ENCODE data around the gene PGAM2. TPM values are rescaled to one million over a fixed set of nuclear protein-coding genes. Genes with fewer than 3 reads are reported as not detected.

Gene PGAM2
- total RNA-seq, 1 donor from 2014 or later = not detected

DNA sequence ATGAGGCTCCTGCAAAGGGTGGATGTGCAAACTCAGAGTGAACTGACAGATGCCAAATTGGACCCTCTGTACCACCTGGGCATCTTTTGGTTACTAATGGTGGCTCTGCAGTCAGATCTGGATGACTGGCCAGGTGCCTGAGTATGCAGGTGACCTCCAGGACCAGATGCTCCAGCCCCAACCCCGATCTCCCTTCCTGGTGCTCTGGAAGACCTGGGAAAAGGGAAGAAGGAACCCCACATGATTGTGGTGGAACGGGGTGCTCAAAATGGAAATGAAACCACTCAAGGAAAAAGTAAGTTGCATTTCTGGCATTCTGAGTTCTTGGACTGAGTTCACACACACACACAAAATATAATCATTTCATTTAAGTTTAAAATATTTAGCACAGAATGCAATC is 29.0 kb upstream of the PGAM2 start:
- Histone ChIP-seq H3K4me1 (peaks cover 9 to 32% of the 10 kb centered on the region in 2 donors), H3K36me3 (no peaks in the 10 kb centered on the region), H3K9me3 (no peaks in the 10 kb centered on the region), H3K27ac (peak overlapping the region; percentile 63 to 100), H3K27me3 (no peaks in the 10 kb centered on the region), H3K4me3 (no peak overlapping the region)
- intact Hi-C loops (cut with DNase I) = no loop called here
- no peak for DNase-seq (ENCODE audit: low spot score in 2 of 2)
- TF ChIP-seq, protein P1, sequence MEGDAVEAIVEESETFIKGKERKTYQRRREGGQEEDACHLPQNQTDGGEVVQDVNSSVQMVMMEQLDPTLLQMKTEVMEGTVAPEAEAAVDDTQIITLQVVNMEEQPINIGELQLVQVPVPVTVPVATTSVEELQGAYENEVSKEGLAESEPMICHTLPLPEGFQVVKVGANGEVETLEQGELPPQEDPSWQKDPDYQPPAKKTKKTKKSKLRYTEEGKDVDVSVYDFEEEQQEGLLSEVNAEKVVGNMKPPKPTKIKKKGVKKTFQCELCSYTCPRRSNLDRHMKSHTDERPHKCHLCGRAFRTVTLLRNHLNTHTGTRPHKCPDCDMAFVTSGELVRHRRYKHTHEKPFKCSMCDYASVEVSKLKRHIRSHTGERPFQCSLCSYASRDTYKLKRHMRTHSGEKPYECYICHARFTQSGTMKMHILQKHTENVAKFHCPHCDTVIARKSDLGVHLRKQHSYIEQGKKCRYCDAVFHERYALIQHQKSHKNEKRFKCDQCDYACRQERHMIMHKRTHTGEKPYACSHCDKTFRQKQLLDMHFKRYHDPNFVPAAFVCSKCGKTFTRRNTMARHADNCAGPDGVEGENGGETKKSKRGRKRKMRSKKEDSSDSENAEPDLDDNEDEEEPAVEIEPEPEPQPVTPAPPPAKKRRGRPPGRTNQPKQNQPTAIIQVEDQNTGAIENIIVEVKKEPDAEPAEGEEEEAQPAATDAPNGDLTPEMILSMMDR (IDR thresholded peaks at IDR 0.05) = no peak

DNA sequence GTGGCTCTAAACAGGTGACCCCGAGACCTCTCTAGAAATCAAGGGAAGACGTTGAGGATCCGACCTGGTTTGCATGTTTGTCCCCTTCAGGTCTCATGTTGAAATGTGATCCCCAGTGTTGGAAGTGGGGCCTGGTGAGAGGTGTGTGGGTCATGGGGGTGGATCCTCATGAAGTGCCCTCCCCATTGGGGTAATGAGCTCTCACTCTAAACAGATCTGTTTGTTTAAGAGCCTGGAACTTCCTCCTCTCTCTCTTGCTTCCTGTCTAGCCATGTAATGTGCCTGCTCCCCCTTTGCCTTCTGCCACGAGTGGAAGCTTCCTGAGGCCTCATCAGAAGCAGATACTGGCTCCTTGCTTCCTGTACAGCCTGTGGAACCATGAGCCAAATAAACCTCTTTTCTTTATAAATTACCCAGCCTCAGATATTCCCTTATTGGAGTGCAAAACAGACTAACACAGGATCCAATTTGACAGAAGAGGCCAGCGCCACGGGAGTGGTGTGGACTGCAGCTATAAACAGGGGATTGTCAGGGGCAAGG is 27.8 kb upstream of the PGAM2 start:
- TF ChIP-seq, protein P1 (IDR thresholded peaks at IDR 0.05) = no peak
- no peaks in the 10 kb centered on the region for H3K9me3 ChIP-seq
- H3K36me3 ChIP-seq = no peaks in the 10 kb centered on the region
- no peaks in the 10 kb centered on the region for H3K27me3 ChIP-seq
- peaks cover 18 to 39% of the 10 kb centered on the region in 2 donors for H3K4me1 ChIP-seq
- no peak overlapping the region for H3K4me3 ChIP-seq
- peak overlapping the region; percentile 91 to 100 for H3K27ac ChIP-seq
- DNase-seq (ENCODE audit: low spot score in 2 of 2) = no peak
- intact Hi-C loops (cut with DNase I) = no loop called here

DNA sequence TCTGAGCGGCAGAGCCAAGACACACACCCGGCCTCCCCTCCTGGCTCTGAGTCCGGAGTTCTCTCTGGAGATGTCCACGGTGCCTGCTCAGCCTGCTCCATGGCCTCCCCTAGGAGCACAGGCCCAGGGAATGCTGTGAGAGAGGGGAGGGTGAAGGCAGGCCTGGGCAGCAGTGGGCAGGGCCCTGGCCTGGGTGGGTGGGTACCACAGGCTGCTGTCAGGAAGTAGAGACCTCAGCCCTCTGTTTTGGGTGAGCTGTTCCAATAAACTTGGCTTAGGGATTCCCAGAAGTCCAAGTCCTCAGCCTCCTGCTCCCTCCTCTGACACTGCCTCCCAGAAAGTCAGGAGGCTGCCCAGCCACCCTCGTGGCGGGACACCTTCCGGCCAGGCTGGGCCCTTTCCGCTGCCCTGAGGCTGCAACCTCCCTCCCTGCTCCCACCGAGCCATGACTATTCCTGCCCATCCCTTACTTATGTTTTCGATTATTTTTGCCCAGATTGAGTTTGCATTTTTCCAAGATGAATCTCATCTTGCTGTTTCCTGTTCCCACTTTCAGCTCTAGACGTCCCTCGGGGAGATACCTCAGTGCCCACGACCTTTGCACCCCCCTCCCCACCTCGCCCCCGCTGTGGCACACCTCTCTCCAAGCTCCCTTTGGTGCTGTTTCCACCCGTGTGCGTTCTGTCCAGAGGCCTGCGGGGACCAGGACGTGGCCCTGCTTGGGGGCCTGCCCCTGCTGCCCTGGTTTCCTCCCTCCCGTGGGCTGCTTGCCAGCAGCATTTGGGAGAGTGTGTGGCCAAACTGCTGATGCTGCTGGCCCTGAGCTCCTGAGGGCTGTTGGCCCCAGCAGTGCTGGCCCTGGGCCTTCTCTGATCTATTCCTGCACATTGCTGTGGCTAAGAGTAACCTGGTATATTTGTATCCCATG is 22.8 kb upstream of the PGAM2 start:
- no peaks in the 10 kb centered on the region for H3K27me3 ChIP-seq
- H3K9me3 ChIP-seq = no peaks in the 10 kb centered on the region
- H3K4me1 ChIP-seq = peaks cover 34 to 73% of the 10 kb centered on the region in 2 donors
- DNase-seq (ENCODE audit: low spot score in 2 of 2) = peak; percentile 67 to 94
- H3K4me3 ChIP-seq = peak overlapping the region in 1 of 2 donors; percentile 9
- peak overlapping the region; percentile 91 to 100 for H3K27ac ChIP-seq
- intact Hi-C loops (cut with DNase I) = loop anchor here (1.0 kb wide), 1 partner anchor 14 kb away; no protein-coding TSS in a partner anchor
- no peaks in the 10 kb centered on the region for H3K36me3 ChIP-seq
- TF ChIP-seq, protein P1 (IDR thresholded peaks at IDR 0.05) = no peak

DNA sequence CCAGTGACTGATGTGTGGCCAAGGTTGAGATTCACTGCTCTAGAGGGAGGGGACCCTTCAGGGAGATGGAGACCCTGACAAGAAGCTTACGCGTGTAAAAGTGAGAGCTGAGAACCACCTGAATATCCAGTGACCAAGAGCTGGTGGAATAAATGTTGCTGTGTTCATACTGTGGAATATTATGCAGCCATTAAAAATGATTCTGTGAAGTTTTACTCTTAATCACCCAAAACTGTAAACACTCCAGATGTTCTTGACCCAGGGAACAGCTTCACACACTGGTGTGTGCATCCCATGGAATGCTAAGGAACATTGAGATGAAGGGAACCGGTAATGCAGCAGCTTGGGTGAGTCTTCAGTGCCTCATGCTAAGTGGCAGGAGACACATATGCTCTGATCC is 21.3 kb upstream of the PGAM2 start:
- H3K27ac ChIP-seq = peak overlapping the region; percentile 91 to 100
- H3K36me3 ChIP-seq = no peaks in the 10 kb centered on the region
- peaks cover 34 to 73% of the 10 kb centered on the region in 2 donors for H3K4me1 ChIP-seq
- H3K27me3 ChIP-seq = no peaks in the 10 kb centered on the region
- no peaks in the 10 kb centered on the region for H3K9me3 ChIP-seq
- DNase-seq (ENCODE audit: low spot score in 2 of 2) = no peak
- TF ChIP-seq, protein P1 (IDR thresholded peaks at IDR 0.05) = no peak
- intact Hi-C loops (cut with DNase I) = no loop called here
- no peak overlapping the region for H3K4me3 ChIP-seq

DNA sequence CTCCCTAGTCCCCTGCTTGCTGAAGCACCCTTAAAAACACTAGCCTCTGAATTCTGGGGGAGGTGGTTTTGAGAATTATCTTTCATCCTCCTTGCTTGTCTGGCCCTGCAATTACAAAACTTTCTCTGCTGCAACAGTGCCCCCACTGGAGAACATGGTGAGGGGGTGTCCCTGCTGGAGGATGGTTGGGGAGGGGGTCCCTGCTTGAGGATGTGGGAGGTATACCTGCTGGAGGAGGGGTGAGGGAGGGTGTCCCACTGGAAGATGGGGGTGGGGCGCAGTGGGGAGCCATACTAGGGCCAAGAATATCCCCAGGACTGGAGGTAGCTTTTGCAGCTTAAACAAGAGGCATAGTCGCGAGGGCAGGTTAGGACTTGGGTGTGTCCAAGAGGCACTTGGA is 20.2 kb upstream of the PGAM2 start:
- H3K4me3 ChIP-seq = no peak overlapping the region
- intact Hi-C loops (cut with DNase I) = no loop called here
- peak overlapping the region; percentile 91 to 100 for H3K27ac ChIP-seq
- no peaks in the 10 kb centered on the region for H3K9me3 ChIP-seq
- DNase-seq (ENCODE audit: low spot score in 2 of 2) = no peak
- TF ChIP-seq, protein P1 (IDR thresholded peaks at IDR 0.05) = no peak
- H3K27me3 ChIP-seq = no peaks in the 10 kb centered on the region
- peaks cover 34 to 77% of the 10 kb centered on the region in 2 donors for H3K4me1 ChIP-seq
- H3K36me3 ChIP-seq = peaks cover 0 to 2% of the 10 kb centered on the region in 2 donors

Data from ascending aorta (tissue), 2 donors.